H1 (cell line): Measurements from ENCODE around the gene FBLN2. TPM values are rescaled to one million over a fixed set of nuclear protein-coding genes. Genes with fewer than 3 reads are reported as not detected.

ENCODE experiments used
- ASH2L ChIP-seq: fragments of 200-600, 300-600 bp; sonication (generic); IDR thresholded peaks from one replicate; pipeline ENCODE4 v1.7.1; 2017; ENCODE audit warnings: low read length
- EZH2 ChIP-seq: fragments of 200-600 bp; sonication (generic); IDR thresholded peaks from 2 replicates; pipeline ENCODE4 v1.7.1; 2012; ENCODE audit warnings: low read depth, mild to moderate bottlenecking, moderate library complexity, low read length, inconsistent platforms; ENCODE audit not compliant: severe bottlenecking
- KDM5A ChIP-seq: fragments of 200-600 bp; IDR thresholded peaks from 2 replicates; pipeline ENCODE4 v1.7.1; 2012; ENCODE audit warnings: mild to moderate bottlenecking, low read length, inconsistent platforms, mixed read lengths
- RAD21 ChIP-seq, 2 experiments: IDR thresholded peaks in 1 of 2; conservative IDR thresholded peaks in 1 of 2; 2 replicates each; pipeline ENCODE4 v1.6.1; 2011; ENCODE audit warnings: low read depth in 2 of 2, low read length in 2 of 2, improper control_type of control experiment in 1 of 2, inconsistent platforms in 1 of 2, mild to moderate bottlenecking in 1 of 2, moderate library complexity in 1 of 2
- TCF12 ChIP-seq: IDR thresholded peaks from 2 replicates; pipeline ENCODE4 v1.6.1; 2011; ENCODE audit warnings: low read depth, mild to moderate bottlenecking, low read length
- polyA plus RNA-seq, 7 experiments: library from polyadenylated mRNA; depleted of rRNA in 3 of 7; stranded (reverse) in 5 of 7; unstranded in 2 of 7; fragments of >200 nt in 5 of 7; fragments of 200-250 nt in 2 of 7; gene quantifications; 1 replicate in 5 of 7; 2 replicates in 1 of 7; 4 replicates in 1 of 7; pipeline versions ENCODE4 v1.2.1 to v1.2.3, GENCODE V29; 2011 to 2013; ENCODE audit warnings: missing spikeins in 2 of 7, mixed read lengths in 2 of 7
- total RNA-seq: library from RNA; stranded (reverse); fragmentation: NEBNext Ultra II Directional; extraction: Animal tissue kit (Norgen Biotek cat#: 25700); gene quantifications from 2 replicates; pipeline ENCODE4 v1.2.1, GENCODE V29; 2021

FBLN2 gene
- total and polyA plus RNA-seq, 2 of the 8 experiments (the other 6 are each of a cell fraction or from before 2014, with no cell fraction given) = 17.4 to 24.2 TPM

- TF ChIP-seq TCF12 (no peak), ASH2L (no peak), KDM5A (no peak), RAD21 (IDR thresholded peaks at IDR 0.05 in 1 of 2, conservative IDR thresholded peaks at IDR 0.05 in 1 of 2; ENCODE audit: low read depth in 2 of 2, low read length in 2 of 2) (no peak), EZH2 (no peak)
- TF ChIP-seq, all 59 proteins: peak for 0
Measured at GRCh38 chr3:13546667-13547171, 2.2 kb upstream of the FBLN2 start (continued).
